Right forelimb (tissue), 1 donor: ENCODE data around the gene HEBP1.
A peak's percentile ranks its signal among the peaks of the same experiment; 100 is the strongest.

Experiments used
- DNase-seq: peaks from one replicate; pipeline ENCODE4 v3.0.0-alpha.2; 2018

The HEBP1 gene

DNA sequence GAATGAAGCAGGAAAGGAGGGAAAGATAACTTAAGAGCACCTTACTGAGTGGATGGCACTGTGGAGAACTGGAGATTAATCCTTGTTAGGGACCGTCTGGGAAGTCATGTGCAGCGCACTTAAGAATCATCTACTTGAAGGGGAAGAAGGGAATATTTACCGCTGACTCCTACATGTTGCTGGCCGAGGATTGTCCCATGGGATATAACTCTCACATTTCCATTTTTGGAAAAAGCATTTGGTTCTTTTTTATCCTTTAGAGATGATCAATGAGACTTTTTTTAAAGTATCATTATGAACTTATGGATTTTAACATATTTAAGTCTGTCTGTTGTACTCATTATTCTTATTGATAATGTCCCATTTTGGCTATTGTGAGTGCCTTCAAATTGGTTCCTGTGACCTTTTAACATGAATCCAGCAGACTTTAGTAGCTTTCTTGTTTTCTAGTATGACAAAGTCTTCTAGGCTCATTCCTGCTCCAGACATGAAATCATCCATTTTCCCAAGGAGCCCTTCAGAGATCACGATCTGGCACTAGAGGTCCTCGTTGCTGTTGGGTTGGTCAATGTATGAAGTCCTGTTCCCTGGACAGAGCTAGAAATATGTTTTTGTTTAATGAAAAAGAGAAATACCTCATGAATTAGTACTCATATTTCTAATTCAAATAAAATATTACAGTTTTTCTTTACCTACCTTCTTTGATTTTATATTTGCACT is 23.9 kb upstream of the HEBP1 start:
- DNase-seq, result no peak

DNA sequence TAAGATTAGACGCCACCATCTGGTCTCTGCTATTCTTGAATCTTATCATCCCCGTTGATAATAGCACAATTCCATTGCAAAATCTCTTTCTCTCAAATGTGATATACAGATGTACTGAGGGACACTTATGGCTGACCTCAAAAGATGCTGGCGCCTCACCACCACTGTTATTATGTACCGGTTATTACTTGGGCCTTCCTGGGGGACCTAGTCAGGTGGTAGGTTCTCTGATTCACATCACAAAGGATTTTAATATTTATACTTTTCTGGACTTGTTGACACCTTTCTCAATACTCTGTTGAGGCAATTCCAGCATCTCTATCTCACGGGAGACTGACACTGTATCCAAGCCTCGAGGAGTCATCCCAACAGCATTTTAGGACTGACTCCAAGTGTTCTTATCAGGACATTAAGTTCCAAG is 22.8 kb upstream of the HEBP1 start:
- DNase-seq, result no peak

DNA sequence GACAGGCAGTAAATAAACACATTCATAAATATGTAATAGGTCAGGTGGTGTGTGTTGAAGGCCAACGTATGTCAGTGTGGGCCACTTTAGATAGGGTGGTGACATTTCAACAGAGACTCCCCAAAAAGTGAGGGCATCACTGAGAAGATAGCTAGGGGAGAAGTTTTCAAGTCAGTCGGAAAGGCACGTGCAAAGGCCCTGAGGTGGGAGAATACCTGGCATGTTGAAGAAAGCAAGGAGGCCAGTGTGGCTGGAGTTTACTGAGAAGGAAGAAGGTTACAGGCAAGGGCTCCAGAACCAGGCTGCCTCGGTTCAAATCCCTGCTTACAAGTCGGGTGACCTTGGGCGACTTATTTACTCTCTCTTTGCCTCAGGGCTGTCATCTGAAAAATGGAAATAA is 11.0 kb upstream of the HEBP1 start:
- no peak for DNase-seq

DNA sequence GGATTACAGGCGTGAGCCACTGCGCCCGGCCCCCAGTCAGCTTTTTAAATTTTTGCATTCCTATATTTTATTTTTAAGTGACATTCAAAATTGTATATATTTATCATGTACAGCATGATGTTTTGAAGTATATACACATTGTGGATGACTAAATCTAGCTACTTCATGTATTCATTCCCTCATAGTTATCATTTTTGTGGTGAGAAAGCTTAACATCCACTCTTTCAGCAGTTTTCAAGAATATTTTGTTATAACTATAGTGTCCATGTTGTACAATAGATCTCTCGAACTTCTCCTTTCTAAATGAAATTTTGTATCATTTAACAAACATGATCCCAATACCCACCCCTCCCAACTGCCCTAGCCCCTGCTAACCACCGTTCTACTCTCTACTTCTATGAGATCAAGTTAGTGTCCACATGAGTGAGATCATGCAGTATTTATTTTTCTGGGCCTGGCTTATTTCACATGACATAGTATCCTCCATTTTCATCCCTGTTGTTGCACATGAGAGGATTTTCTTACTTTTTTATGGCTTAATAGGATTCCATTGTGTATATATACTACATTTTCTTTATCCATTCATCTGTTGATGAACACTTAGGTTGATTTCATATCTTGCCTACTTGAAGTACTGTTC is 8.8 kb upstream of the HEBP1 start:
- DNase-seq, result no peak

DNA sequence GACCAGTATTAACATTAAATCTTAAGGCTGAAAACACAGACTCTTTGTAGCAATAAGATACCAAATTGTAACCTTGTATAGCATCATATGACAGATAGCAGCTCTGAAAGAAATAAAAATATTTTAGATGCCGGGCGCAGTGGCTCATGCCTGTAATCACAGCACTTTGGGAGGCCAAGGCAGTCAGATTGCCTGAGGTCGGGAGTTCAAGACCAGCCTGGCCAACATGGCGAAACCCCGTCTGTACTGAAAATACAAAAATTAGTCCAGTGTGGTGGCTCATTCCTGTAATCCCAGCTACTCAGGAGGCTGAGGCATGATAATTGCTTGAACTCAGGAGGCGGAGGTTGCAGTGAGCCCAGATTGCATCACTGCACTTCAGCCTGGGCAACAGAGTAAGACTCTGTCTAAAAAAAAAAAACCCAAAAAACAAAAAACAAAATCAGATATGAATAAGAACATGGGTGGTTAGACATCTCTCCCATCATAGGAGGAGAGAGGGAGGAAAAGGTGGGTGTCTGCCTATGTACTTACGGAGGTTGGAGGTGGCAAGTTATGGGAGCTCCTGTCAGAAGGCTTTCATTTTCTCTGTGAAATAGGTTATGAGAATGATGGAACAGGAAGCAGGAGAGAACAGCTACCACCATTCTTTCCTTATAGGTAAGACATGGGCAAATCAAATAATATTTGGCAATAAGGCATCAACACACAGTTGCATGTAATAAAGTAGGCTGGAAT is 7.6 kb upstream of the HEBP1 start:
- no peak for DNase-seq

DNA sequence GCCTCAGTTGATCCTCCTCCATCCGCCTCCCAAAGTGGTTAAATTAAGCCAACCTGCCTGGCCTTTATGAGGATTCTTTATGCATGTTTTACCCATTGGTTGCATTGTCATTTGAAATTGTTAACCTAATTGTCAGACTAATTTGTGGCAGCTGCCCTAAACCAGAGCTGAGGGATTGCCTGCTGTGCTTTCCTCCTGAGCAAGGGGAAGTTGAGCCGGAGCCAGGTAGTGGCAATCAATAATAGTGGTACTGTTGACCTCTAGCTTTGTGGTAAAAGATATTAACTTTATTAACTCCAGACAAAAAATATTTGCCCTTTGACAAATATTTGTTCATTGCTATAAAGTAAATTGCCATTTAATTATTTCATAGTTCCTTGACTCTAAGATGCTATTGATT is 5.6 kb upstream of the HEBP1 start:
- DNase-seq, result no peak

DNA sequence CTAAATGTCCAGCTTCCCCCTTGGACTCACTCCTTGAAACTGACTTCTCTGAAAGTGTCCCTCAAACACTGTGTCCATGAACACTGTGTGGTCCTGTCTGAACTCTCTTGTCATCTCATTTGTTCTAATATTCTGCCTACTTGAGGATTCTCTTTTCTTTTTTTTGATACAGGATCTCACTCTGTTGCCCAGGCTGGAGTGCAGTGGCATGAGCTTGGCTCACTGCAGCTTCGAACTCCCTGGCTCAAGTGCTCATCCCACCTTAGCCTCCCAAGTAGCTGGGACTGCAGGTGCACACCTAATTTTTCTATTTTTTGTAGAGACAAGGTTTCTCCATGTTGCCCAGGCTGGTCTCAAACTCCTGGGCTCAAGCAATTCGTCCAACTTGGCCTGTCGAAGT is 4.9 kb upstream of the HEBP1 start:
- DNase-seq, result no peak

DNA sequence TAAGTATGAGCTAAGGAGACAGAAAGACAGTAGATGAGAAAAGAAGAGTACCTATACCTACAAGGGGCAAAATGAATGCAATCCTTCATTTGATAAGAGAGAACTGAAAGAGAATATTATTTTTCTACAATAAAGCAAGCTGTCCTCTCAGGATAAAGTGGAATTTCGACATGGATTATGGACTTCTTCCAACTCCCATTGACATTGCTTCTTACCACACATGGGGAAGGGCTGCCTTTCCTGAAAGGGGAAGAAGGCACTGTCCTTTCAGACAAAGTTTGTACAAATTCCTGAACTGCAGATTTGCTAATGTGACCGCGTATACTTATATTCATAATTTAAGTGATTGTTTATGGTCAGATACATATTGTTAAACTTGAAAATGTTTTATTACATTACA is 4.3 kb upstream of the HEBP1 start:
- no peak for DNase-seq

DNA sequence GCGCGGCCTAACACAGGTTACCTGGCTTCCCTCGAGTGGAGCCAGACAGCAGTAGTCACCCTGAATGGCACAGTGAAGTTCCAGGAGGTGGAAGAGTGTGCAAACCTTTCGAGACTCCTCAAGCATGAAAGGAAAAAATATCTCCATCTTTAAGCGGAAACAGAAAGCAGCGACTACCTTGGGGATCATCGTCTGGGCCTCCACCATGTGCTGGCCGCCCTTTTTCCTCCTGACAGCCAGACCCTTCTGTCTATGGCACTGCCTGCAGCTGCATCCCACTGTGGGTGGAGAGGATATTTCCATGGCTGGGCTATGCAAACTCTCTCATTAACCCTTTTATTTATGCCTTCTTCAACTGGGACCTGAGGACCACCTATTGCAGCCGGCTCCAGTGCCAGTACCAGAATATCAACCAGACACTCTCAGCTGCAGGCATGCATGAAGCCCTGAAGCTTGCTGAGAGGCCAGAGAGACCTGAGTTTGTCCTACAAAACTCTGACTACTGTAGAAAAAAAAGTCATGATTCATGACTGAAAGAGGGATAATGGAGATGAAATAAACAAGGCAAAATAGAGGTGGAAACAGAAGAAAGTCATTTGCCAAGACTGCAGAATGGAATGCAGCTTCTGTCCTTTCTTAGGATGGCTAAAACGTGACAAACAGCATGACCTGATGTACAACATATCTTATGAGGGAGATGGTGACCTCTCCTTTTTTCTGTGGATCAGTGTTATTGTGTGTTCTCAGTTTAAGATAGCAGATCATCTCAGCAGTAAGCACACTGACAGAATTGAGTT is 2.4 kb upstream of the HEBP1 start:
- no peak for DNase-seq

DNA sequence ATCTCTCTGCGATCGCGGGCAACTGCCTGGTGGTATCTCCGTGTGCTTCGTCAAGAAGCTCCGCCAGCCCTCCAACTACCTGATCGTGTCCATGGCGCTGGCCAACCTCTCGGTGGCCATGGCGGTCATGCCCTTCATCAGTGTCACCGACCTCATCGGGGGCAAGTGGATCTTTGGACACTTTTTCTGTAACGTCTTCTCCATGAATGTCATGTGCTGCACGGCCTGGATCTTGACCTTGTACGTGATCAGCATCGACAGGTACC is 1.6 kb upstream of the HEBP1 start:
- DNase-seq, result no peak

DNA sequence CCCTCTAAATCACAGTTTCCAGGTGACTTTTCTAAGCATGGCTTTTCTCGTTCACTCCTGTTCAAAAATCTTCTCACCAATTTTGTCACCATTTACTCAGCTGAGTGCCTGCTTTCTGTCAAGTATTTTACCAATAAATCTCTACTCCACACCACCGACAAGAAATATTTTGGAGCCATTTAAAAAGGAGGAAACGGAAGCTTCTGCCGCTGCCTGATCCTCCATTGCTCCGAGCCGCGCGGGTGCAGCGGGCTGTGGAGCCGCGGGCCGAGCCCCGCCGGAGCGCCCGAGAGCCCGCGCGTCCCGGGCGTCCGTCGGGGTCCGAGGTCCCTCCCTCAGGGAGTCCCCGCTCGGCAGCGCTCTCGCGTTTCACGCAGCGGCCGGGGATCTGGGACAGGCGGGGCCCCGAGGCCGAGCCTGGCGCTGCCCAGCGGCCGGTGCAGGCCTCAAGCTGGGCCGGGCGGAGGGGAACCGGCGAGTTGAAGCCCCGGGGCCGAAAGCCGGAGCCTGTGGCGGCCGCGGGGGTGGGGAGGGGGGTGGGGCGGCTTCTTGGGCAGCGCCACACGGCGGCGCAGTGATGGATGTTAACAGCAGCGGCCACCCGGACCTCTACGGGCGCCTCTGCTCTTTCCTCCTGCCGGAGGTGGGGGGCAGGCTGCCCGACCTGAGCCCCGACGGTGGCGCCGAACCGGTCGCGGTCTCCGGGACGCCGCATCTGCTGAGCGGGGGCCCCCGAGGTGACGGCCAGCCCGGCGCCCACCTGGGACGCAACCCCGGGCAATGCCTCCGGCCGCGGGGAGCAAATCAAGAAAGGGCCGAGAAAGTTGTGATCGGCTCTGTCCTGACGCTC is 1.1 kb upstream of the HEBP1 start:
- peak; percentile 79 for DNase-seq

DNA sequence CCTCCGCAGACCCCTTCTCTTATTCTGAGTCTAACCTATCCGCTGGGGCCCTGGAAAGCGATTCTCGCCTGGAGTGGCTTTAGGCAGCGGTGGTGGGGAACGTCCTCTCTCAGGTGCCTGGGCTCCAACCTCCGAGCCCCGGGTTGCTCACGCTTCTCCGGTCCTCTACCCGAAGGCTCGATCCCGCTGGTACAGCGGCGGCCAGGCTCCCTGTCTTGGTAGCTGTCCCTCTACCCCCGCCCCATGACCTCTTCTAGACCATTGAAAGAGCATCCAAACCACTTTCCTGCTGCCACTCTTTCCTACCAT is 505 bp upstream of the HEBP1 start:
- DNase-seq, result no peak

DNA sequence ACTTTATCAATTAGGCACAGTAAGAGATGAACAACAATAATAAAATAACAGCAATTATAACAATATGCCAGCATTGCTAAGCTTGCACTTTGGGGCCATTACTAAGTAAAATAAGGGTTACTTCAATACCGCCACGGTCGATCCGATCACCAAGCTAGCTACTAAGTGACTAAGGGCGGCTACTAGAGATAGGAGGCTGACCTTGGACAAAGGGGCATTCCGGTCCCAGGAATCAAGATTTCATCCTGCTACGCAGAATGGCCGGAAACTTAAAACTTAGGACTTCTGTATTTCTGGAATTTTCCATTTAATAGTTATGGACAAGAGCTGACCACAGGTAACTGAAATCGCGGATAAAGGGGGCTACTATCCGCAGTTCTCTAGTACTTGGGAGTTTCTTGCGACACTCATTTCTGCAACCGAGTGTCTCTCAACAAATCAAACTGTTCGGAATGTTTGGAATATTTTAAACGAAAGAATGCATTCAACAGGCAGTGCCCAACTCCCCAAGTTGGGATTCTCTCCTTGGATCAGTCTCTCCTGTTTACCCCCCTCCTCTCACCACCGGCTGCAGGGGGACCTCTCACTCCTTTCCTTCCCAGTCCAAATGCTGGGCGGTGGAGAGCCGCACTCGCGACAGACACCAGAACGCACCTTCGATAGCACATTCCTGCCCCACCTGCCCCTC is 650 bp downstream of the HEBP1 start:
- DNase-seq, result no peak

DNA sequence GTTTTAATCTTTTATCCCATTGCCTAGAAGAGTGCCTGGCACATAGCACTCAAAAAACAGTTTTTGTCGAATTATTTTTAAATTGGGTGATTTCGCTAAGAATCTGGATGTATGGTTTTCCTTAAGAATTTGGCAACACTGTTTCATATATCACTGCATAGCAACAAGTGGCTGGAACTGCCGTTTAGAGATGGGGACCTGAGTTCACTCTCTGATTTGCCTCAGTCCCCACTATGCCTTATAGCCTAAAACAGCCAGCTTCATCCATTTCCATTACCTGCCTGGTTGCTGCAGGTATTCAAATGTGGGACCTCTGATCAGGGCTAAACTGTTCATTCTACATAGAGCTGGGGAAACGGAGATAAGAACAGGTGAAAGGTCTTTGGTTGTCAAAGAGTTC is 1.8 kb downstream of the HEBP1 start:
- DNase-seq, result no peak

DNA sequence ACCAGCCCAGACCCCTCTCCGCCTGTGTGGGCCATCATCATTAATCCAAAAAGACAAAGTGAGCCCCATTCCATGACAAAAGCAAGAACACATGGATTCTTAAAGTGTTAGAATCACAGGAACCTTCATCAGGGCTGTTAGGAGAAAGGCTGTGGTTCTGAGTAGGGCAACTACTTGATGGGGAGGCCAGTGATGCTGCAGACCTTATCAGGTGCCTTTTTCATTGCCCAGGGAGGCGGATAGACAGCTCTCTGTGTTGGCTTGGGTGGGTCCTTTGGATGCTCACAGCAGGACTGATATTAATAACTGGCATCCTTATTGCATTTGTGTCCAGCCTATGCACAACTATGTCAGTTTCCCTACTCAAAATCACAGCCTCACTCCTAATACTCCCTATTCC is 2.3 kb downstream of the HEBP1 start:
- no peak for DNase-seq

DNA sequence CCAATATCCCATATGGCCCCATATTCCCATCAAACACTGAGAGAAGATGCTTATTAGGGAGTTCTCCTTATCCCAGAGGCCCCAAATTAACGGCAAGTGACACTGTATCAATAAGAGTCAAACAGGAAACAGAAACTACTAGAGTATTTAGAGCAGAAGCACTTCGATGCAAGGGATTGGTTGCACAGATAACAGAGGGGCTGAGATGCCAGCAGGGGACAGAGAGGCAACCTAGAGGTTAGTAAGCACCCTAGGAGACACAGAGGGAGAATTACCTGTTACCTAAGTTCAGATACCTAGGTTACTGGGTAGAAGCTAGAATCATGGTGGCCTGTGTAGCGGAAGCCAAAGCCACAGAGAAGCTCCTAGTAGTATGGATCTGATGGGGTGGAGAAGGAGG is 2.9 kb downstream of the HEBP1 start:
- DNase-seq, result no peak

DNA sequence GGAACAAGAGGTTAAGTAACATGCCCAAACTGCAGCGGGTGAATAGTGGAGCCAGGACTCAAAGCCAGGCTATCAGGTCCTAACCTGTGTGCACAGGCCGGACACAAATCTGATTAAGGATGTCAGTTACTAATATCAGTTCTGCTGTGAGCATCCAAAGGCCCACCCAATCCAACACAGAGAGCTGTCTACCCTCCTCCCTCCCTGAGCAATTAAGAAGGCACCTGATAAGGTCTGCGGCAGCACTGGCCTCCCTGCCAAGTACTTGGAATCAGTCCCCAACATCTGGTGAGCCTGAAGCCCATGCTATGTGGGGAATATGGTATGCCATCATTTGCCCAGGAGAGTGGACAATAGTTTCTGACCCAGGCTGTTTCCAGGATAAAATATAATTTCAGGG is 3.9 kb downstream of the HEBP1 start:
- DNase-seq, result no peak

DNA sequence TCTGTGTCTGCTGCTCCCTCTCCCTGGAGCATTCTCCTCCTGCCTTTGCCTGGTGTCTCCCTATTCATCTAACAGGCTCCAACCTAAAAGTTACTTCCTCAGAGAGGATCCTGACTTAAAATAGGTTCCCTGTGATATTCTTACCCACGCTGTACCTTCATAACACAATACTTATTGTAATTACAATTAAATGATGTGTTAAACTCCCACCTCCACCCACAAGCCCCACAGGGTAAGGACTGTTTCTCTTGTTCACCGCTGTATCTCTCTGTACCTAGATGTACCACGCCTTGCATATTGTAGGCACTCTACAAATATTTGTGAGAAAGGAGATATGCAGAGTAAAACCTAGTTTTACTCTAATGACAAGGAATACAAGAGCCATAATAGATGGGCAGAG is 5.0 kb downstream of the HEBP1 start:
- DNase-seq, result no peak

DNA sequence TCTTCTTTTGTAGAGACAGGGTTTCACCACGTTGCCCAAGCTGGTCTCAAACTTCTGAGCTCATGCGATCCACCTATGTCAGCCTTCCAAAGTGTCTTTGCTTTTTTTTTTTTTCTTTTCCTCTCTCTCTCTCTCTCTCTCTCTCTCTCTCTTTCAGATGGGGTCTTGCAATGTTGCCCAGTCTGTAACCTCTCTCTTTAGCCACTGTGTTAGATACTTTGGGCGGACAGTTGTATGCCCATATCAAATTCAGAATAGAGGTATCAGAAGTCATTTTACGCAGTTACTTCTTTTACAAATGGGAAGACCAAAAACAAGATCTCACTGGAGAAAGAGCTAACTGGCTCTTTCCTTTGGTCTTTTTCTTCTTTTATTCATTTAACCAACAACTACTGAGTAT is 6.7 kb downstream of the HEBP1 start:
- DNase-seq, result no peak

DNA sequence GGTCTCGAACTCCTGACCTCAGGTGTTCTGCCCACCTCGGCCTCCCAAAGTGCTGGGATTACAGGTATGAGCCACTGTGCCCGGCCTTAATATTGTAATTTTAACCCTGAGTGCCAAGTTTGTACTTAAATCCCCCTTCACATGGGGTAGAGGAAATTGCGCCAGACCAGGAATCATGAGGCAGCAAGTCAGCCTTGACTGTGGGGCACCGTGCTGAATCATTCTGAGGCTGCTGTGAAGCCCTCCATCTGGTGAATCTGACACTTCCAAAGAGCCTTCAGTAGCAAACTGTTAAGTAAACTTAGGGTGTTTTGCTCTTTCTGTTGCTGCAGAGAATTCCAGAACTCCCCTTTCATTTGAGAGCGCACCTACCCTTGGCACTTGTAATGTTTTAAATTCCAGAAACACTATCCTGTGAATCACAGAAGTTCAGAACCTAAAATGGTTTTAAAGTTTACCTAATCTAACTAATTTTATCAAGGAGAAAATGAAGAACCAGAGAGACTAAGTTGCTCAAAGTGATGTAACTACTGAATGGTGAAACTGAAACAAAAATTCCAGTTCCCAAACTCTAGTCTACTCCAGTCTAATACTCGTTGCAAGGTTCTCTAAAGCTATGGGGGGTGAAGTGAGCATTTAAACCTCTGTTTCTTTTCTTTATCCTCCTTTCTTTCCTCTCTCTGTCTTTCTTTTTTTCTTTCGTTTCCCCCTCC is 7.5 kb downstream of the HEBP1 start:
- DNase-seq, result no peak

DNA sequence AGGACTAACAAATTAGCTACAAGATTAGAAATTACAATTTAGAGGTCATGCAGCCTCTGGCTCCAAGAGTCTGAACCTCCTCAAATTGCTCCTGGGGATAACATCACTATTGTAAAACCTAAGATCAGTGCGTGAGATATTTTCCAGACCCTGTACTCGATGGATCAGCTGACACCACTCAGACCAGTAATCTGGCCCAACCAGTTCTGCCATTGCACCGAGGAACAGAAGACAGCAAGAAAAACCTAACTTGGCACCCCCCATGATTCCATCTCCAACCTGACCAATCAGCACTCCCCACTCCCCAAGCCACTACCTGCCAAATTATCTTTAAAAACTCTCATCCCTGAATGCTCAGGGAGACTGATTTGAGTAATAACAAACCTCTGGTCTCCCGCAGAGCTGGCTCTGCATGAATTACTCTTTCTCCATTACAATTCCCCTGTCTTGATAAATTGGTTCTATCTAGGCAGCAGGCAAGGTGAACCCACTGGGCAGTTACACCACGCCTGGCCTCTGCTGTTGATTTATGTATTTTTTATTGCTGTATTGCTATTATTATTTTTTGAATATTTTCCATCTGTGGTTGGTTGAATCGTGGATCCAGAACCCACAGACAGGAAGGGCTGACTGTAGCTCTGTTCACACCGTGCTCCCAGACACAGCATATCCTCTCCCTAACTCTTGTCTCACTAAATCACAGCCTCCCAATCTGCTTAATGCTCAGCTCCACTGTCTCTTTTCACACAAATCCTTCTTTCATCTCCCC is 9.2 kb downstream of the HEBP1 start:
- DNase-seq, result no peak
